NCI-H748 (cell line): ENCODE data around the gene SARS1.
"Not testable (repeated sequence)": the region's sequence is repeated elsewhere in the genome, so short reads cannot be mapped to it uniquely, and the experiment has no call there.

ENCODE experiments used
- DNase-seq: peaks from one replicate; lab custom pipeline; 2025; ENCODE audit not compliant: unreplicated experiment; lab: John Stamatoyannopoulos, UW

SARS1 gene

DNA sequence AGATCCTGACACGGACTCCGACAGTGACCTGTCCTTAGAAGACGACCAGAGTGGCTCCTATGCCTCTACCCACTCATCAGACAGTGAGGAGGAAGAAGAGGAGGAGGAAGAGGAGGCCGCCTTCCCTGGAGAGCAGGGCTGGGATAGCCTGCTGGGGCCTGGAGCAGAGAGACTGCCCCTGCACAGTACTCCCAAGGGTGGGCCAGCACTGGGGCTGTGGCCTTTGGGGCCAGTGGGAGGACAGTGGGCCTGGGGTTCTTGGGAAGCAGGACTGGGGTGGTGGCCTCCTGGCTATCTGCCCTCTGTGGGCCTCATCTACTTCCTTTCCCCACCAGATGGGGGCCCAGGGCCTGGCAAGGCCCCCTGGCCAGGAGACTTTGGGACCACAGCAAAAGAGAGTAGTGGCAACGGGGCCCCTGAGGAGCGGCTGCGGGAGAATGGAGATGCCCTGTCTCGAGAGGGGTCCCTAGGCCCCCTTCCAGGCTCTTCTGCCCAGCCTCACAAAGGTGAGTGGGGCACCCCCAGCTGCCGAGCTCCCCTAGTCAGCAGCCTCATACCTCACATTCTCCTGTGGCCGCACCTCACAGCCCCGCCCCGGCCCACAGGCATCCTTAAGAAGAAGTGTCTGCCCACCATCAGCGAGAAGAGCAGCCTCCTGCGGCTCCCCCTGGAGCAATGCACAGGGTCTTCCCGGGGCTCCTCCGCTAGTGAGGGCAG, 59.3 kb downstream of the SARS1 start:
- no peak for DNase-seq

DNA sequence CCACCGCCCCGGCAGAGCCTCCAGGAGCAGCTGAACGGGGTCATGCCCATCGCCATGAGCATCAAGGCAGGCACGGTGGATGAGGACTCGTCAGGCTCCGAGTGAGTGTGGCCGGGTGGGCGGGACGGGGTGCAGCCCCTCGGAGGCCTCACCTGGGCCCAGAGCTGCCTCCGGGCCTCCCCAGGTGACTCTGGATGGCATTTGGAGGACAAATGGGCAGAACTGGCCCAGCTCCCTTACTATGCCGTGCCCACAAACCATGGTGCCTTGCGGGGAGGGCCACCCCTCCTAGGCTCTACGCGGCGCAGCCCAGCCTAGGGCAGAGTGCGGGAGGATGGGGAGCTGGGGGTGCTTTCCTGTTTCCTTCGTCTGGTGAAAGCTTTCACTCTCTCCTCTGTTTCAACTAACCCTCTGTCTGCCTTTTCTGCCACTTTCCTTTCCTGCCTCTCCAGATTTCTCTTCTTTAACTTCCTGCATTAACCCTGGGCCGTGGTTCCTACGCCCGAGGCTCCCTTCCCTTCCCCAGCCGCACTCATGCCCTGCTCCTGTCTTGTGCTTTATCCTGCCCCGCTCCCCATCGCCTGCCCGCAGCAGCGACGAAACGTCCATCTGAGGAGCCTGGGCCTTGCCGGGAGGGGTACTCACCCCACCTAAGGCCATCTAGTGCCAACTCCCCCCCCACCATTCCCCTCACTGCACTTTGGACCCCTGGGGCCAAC, 60.0 kb downstream of the SARS1 start:
- no peak for DNase-seq

DNA sequence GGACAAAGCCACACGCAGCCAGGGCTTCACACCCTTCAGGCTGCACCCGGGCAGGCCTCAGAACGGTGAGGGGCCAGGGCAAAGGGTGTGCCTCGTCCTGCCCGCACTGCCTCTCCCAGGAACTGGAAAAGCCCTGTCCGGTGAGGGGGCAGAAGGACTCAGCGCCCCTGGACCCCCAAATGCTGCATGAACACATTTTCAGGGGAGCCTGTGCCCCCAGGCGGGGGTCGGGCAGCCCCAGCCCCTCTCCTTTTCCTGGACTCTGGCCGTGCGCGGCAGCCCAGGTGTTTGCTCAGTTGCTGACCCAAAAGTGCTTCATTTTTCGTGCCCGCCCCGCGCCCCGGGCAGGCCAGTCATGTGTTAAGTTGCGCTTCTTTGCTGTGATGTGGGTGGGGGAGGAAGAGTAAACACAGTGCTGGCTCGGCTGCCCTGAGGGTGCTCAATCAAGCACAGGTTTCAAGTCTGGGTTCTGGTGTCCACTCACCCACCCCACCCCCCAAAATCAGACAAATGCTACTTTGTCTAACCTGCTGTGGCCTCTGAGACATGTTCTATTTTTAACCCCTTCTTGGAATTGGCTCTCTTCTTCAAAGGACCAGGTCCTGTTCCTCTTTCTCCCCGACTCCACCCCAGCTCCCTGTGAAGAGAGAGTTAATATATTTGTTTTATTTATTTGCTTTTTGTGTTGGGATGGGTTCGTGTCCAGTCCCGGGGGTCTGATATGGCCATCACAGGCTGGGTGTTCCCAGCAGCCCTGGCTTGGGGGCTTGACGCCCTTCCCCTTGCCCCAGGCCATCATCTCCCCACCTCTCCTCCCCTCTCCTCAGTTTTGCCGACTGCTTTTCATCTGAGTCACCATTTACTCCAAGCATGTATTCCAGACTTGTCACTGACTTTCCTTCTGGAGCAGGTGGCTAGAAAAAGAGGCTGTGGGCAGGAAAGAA, 61.1 kb downstream of the SARS1 start:
- peak; percentile 50 for DNase-seq

DNA sequence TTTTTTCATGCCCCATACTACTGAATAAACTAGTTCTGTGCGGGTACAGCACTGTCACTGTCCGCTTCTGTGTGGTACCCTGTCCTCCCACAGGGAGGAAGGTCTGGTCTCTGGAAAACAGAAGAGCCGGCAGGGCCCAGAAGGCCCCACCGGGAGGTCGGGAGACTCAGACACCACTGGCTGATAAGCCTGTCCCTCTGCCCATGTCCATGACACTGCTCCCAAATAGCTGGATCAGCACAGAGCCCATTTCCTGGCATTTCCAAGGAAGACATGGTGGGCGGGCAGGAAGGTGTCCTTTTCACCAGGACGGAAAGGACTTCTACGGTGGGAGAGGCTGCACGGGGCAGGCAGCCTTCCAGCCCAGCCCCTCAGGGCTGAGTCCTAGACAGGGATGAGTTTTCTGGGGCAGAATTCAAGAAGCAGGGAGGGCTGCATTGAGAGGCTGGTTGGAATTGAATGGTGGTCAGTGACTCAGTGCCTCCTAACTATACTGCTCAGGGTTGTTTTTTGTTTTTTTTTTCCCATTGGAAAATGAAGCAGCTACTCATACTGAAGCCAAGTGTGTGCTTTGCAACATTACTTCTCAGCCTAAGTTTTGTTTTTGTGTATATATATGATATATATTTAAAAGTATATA, 62.1 kb downstream of the SARS1 start:
- no peak for DNase-seq

DNA sequence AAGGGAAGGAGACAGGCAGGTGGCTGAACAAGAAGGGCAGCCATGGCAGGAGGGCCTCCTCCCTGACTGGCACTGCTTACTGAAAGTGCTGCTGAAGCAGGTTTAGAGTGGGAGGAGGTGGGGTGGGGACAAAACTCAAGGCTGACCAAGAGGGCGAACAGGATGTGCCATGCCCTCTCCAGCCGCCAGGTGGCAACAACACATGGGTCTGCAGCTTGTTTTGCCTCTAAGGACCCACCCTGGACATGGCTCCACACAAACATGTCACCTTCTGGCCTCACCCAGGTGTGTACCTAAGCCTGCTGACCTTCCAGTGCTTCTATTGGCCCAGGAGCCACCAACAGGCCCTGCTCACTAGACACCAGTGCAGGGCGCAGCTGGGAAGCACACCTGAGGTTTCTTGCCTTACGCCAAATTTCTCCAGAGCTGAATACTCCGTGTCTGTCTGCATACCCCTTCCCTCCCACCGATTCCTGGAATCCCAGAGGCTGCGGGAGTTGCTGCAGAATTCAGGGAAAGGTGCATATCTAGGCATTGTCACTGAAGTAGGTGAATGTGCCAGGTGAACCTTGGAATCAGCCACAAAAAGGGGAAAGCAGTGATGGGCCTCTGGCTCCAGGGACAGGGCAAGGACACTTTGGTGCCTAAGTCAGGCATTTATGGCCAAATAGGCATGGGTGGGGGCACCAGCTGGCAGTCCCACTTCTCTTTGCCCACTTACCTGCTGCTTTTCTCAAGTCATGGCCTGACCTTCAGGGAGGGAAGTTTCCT, 63.9 kb downstream of the SARS1 start:
- peak; percentile 80 for DNase-seq

DNA sequence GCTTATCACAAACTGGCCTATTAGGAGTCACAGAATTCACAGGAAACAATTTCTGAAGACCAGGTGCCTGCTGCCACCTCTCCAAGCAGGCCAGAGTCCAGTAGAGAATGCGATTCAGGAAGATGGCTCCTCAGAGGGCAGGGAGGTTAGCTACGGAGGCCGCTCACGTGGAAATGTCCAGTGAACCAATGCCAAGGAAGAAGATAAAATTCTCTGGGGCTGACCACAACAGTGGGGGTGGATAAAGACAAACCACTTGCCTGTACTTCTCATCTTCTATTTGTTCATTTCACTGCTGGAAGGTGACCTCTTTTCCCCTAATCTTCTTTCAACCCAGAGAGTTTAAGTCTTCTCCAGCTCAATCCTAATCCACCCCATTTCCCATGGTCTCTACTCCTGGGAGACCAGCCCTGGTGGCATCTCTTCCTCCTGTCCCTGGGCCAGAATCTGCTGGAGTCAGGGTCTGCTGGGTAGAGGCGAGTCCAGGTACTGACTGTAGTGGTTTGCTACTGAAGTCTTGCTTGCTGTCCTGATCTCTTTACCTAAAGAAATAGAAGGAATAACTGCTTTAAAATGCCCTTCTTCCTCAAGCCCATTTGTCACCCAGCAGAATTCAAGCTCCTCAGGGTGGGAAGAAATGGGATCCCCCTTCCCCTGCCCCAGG, 66.0 kb downstream of the SARS1 start:
- no peak for DNase-seq

DNA sequence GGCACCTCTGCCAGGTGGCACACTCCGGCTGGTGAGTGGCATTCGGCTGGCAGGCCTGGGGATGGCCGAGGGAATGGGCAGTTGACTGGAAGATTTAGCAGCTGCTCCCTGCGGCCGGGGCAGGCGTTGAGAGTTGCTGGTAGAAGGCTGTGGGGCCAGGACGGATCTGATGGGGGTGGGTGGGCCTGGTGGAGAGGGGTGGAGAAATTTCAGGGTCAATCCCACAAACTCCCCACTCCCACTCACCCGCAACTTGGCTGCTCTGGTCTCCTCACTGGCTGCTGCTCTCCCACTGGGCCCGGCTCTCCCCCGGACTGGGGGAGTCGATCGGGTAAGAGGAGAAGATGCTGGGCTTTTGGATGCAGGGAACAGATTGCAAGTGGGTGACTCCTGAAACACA, 67.1 kb downstream of the SARS1 start:
- DNase-seq = no peak

DNA sequence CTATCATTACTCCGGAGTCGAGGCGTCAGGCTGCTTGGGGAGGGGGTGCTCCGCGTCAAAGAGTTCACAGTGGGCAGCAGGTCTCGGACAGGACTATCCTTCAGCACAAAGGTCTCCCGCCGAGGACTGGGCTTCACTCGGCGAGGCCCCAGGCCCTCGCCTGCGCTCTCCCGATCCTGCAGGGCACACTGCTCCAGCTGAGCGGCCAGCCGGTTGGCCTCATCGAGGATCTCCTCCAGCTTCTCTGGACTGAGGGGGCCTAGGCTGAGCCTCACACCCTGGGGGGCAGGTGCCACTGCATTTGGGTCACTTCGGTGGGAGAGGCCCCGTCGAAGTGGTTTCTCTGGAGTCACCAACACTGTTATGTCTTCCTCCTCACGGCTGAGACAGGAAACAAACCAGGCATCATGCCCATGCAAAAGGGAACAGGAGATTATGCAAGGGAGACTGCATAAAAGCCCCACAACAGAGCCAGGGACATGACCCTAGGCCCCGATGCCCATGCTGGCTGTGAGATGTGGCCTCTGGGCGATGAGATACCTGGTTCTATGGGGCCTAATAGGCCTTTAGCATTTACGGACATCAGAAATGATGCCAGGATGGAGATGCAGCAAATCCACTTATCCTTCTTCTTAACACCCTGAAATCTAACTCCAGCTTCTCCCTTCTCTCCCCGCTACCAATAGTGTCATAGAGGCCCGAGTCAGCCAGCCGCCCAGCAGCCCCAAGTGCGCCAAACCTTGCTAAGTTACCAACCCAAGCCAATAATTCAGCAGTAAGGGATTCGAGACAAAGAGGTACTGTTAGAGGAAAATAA, 68.2 kb downstream of the SARS1 start:
- DNase-seq = no peak

DNA sequence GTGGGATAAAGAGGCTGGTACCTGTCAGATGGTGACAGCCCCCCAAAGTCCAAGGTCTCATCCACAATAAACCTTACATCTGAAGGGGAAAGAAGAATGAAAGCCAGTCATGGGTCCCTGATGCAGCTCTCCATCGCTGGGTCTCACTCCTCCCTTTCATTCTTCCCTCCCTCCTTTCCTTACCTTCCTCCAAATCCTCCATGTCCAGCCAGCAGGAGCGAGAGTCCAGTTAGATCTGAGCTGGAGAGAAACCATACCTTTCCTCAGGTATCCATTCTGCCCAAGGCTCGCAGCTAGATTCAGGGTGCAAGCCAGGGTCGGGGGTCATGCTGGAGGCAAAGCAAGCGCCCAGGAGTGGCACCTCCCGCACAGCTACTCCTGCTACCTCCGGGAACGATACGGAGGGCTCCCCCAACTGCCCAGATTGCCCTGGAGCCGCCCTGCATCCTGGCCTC, 68.8 kb downstream of the SARS1 start:
- DNase-seq = no peak

DNA sequence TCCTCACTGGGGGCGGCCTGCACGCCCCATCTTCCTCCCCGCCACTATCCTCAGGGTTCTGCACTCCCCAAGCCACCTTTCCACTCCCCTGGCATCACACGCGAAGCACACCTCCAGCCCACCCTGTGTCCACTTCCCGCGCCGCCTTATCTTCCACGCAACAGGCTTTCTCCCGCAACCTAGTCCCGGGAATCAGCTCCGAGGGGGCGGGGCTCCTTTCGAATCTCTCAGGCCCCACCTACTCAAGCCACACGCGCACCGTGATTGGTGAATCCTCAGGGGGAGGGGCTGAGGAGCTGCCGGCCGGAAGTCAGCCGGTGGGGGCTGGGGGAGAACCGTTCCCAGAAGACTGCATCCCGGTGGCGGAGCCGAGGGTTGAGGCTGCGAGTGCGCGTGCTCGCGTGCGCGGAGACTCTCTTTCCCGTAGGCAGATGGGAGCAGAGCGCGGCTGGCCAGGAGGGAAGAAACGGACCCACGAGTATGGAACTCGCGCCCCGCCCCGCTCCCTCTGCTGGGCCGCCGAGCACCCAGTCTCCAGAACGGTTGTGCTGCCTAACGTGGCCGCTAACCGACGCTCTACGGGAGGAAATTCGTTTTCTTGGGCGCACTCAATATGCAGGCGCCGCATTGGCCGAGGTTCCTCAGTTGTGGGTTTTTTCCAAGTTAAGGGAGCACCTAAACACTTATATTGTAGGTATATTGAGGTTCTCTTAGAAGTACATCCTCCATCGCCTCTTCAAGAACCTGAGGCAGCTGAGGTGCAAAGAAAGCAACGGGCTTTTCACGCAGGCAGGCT, 69.4 kb downstream of the SARS1 start, which contains the start of gene PSRC1:
Gene PSRC1, minus strand, starts transcription at position 194 of the 796 bp plus-strand sequence.
- peak; percentile 98 for DNase-seq

DNA sequence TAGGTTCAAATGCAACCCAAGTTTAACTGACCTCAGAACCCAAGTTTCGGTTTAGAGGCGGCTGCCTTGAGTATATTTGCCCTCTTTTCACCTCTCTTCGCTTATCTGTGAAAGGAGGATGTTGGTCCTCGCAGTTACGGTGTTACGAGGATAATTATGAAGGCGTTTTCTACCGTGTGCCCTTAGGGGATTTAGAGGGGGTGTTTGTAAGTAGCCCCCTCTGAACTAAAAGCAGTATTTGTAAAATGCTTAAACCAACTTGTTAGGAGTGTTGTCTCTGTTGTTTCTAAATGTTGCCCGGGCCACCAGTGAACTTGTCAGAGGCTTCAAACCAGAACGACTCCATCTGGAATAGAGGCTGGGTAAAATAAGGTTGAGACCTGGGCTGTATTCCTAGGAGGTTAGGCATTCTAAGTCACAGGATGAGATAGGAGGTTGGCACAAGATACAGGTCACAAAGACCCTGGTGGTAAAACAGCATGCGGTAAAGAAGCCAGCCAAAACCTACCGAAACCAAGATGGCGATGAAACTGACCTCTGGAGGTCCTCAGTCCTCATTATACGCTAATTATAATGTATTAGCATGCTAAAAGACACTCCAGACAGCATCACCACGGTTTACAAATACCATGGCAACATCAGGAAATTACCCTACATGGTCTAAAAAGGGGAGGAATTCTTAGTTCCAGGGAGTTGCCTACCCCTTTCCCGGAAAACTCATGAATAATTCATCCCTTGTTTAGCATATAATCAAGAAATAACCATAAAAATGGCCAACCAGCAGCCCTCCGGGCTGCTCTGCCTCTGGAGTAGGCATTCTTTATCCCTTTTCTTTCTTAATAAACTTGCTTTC, 70.3 kb downstream of the SARS1 start:
- DNase-seq = peak; percentile 59

DNA sequence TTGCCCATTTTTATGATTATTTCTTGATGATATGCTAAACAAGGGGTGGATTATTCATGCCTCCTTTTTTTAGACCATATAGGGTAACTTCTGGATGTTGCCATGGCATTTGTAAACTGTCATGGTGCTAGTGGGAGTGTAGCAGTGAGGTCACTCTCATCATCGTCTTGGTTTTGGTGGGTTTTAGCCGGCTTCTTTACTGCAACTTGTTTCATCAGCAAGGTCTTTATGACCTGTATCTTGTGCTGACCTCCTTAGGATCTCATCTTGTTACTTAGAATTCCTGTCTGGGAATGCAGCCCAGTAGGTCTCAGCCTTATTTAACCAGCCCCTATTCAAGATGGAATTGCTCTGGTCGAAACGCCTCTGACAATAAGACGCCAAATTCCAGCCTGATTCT, 73.0 kb downstream of the SARS1 start:
- not testable (repeated sequence) for DNase-seq
